HEK293 (cell line): Measurements from ENCODE around the gene FAM120A.

ENCODE experiments used
- GLI4 ChIP-seq: fragments of 450-650 bp; formaldehyde crosslinking; IDR thresholded peaks from 2 replicates; pipeline ENCODE4 v1.5.1; 2016; ENCODE audit warnings: missing biosample characterization, missing genetic modification characterization
- KLF7 ChIP-seq: fragments of 450-650 bp; formaldehyde crosslinking; IDR thresholded peaks from 2 replicates; pipeline ENCODE4 v1.5.1; 2016; ENCODE audit warnings: missing biosample characterization, missing genetic modification characterization, borderline replicate concordance
- PATZ1 ChIP-seq: fragments of 450-650 bp; formaldehyde crosslinking; IDR thresholded peaks from 2 replicates; pipeline ENCODE4 v1.5.1; 2016; ENCODE audit warnings: missing biosample characterization, missing genetic modification characterization
- PRDM4 ChIP-seq: fragments of 450-650 bp; formaldehyde crosslinking; IDR thresholded peaks from 2 replicates; pipeline ENCODE4 v1.5.1; 2017; ENCODE audit warnings: missing biosample characterization, missing genetic modification characterization
- SP2 ChIP-seq: fragments of 450-650 bp; formaldehyde crosslinking; IDR thresholded peaks from 2 replicates; pipeline ENCODE4 v1.5.1; 2016; ENCODE audit warnings: missing biosample characterization, missing genetic modification characterization
- TCF7L2 ChIP-seq: IDR thresholded peaks from 2 replicates; pipeline ENCODE4 v1.6.1; 2011; ENCODE audit warnings: low read depth, mild to moderate bottlenecking, inconsistent platforms, low read length, moderate library complexity, borderline replicate concordance
- TRIM28 ChIP-seq: IDR thresholded peaks from 2 replicates; pipeline ENCODE4 v1.6.1; 2011; ENCODE audit warnings: low read length, control low read depth, borderline replicate concordance
- ZBTB20 ChIP-seq: fragments of 450-650 bp; formaldehyde crosslinking; IDR thresholded peaks from 2 replicates; pipeline ENCODE4 v1.5.1; 2016; ENCODE audit warnings: missing biosample characterization, missing genetic modification characterization
- ZBTB6 ChIP-seq: fragments of 450-650 bp; formaldehyde crosslinking; IDR thresholded peaks from 2 replicates; pipeline ENCODE4 v1.5.1; 2017; ENCODE audit warnings: missing biosample characterization, missing genetic modification characterization
- ZFP37 ChIP-seq: fragments of 450-650 bp; formaldehyde crosslinking; IDR thresholded peaks from 2 replicates; pipeline ENCODE4 v1.5.1; 2016; ENCODE audit warnings: missing biosample characterization, missing genetic modification characterization
- ZFP41 ChIP-seq: fragments of 450-650 bp; formaldehyde crosslinking; IDR thresholded peaks from 2 replicates; pipeline ENCODE4 v1.5.1; 2016; ENCODE audit warnings: missing biosample characterization, missing genetic modification characterization, borderline replicate concordance
- ZFP69B ChIP-seq: fragments of 450-650 bp; formaldehyde crosslinking; IDR thresholded peaks from 2 replicates; pipeline ENCODE4 v1.5.1; 2016; ENCODE audit warnings: missing biosample characterization, missing genetic modification characterization
- ZNF112 ChIP-seq: fragments of 450-650 bp; formaldehyde crosslinking; IDR thresholded peaks from 2 replicates; pipeline ENCODE4 v1.5.0; 2017; ENCODE audit warnings: missing biosample characterization, missing genetic modification characterization
- ZNF114 ChIP-seq: fragments of 450-650 bp; formaldehyde crosslinking; IDR thresholded peaks from 2 replicates; pipeline ENCODE4 v1.5.0; 2017; ENCODE audit warnings: missing biosample characterization, missing genetic modification characterization
- ZNF148 ChIP-seq: fragments of 450-650 bp; formaldehyde crosslinking; IDR thresholded peaks from 2 replicates; pipeline ENCODE4 v1.5.0; 2017; ENCODE audit warnings: missing biosample characterization, missing genetic modification characterization, borderline replicate concordance
- ZNF202 ChIP-seq: fragments of 450-650 bp; formaldehyde crosslinking; IDR thresholded peaks from 2 replicates; pipeline ENCODE4 v1.5.1; 2016; ENCODE audit warnings: missing biosample characterization, missing genetic modification characterization, borderline replicate concordance
- ZNF214 ChIP-seq: fragments of 450-650 bp; formaldehyde crosslinking; IDR thresholded peaks from 2 replicates; pipeline ENCODE4 v1.5.1; 2017; ENCODE audit warnings: missing biosample characterization, mild to moderate bottlenecking, missing genetic modification characterization, borderline replicate concordance
- ZNF239 ChIP-seq: fragments of 450-650 bp; formaldehyde crosslinking; IDR thresholded peaks from 2 replicates; pipeline ENCODE4 v1.5.1; 2016; ENCODE audit warnings: missing biosample characterization, missing genetic modification characterization
- ZNF341 ChIP-seq: fragments of 450-650 bp; formaldehyde crosslinking; IDR thresholded peaks from 2 replicates; pipeline ENCODE4; 2016; ENCODE audit warnings: low read depth, missing biosample characterization, missing genetic modification characterization
- ZNF488 ChIP-seq: fragments of 450-650 bp; formaldehyde crosslinking; IDR thresholded peaks from 2 replicates; pipeline ENCODE4 v1.5.1; 2016; ENCODE audit warnings: missing biosample characterization, missing genetic modification characterization
- ZNF513 ChIP-seq: fragments of 450-650 bp; IDR thresholded peaks from 2 replicates; pipeline ENCODE4 v1.5.1; 2018; ENCODE audit warnings: missing biosample characterization, missing genetic modification characterization
- ZNF514 ChIP-seq: fragments of 450-650 bp; formaldehyde crosslinking; IDR thresholded peaks from 2 replicates; pipeline ENCODE4 v1.5.1; 2016; ENCODE audit warnings: missing biosample characterization, missing genetic modification characterization
- ZNF580 ChIP-seq: fragments of 450-650 bp; formaldehyde crosslinking; IDR thresholded peaks from 2 replicates; pipeline ENCODE4 v1.5.1; 2016; ENCODE audit warnings: missing biosample characterization, missing genetic modification characterization
- ZNF623 ChIP-seq: fragments of 450-650 bp; formaldehyde crosslinking; IDR thresholded peaks from 2 replicates; pipeline ENCODE4 v1.5.1; 2016; ENCODE audit warnings: missing biosample characterization, missing genetic modification characterization
- ZNF626 ChIP-seq: fragments of 450-650 bp; sonication (Bioruptor Pico); formaldehyde crosslinking; IDR thresholded peaks from 2 replicates; pipeline ENCODE4 v1.5.1; 2018; ENCODE audit warnings: missing biosample characterization, missing genetic modification characterization, inconsistent platforms
- ZNF677 ChIP-seq: fragments of 450-650 bp; IDR thresholded peaks from 2 replicates; pipeline ENCODE4 v1.5.0; 2018; ENCODE audit warnings: missing biosample characterization, mild to moderate bottlenecking, missing genetic modification characterization, moderate library complexity
- ZSCAN5A ChIP-seq: fragments of 450-650 bp; formaldehyde crosslinking; IDR thresholded peaks from 2 replicates; pipeline ENCODE4 v1.5.1; 2016; ENCODE audit warnings: missing biosample characterization, missing genetic modification characterization

Gene FAM120A

GRCh38 chr9:93451849-93452709 lies 594 bp downstream of the FAM120A start (continued):
- TF ChIP-seq ZBTB6 (tag by site-specific recombination) (no peak), GLI4 (tag by site-specific recombination) (no peak), ZNF114 (tag by site-specific recombination) (no peak), TCF7L2 (no peak), PRDM4 (tag by site-specific recombination) (no peak), ZFP41 (tag by site-specific recombination) (no peak), ZNF677 (tag by site-specific recombination) (no peak), ZSCAN5A (no peak), ZNF239 (no peak), ZNF341 (tag by site-specific recombination) (peak; percentile 51; the same call in 1 of the 2 replicates), ZBTB20 (tag by site-specific recombination) (peak; percentile 62; the same call in 1 of the 2 replicates), ZFP69B (no peak), ZNF626 (tag by site-specific recombination) (no peak), ZNF580 (tag by site-specific recombination) (no peak), ZNF148 (tag by site-specific recombination) (no peak), ZNF514 (tag by site-specific recombination) (no peak), SP2 (no peak), KLF7 (tag by site-specific recombination) (no peak), ZNF513 (tag by site-specific recombination) (no peak), ZNF488 (tag by site-specific recombination) (no peak), ZNF112 (tag by site-specific recombination) (no peak), TRIM28 (no peak), ZNF214 (tag by site-specific recombination) (no peak), ZFP37 (tag by site-specific recombination) (0 out of 2 replicates have a peak, but pooled peaks have one; percentile 64), ZNF623 (tag by site-specific recombination) (no peak), PATZ1 (tag by site-specific recombination) (no peak), ZNF202 (tag by site-specific recombination) (no peak)
